Mesenteric fat pad (tissue), 1 donor: ENCODE measurements around the gene CDX1. TPM values are rescaled to one million over a fixed set of nuclear protein-coding genes. Genes with fewer than 3 reads are reported as not detected.

Experiments used
- DNase-seq: peaks from one replicate; pipeline ENCODE4 v3.0.0-alpha.2; 2020; ENCODE audit warnings: low spot score
- total RNA-seq: library from RNA; stranded (reverse); fragmentation: NEBNext Ultra II Directional; extraction: Animal tissue kit (Norgen Biotek cat#: 25700); gene quantifications from one replicate; pipeline ENCODE4 v1.2.1, GENCODE V29; 2021
- donor health status: DM: yes; HTN: yes; CAD: no.

The CDX1 gene
- total RNA-seq, 1 donor from 2014 or later, result 0.35 TPM

DNA sequence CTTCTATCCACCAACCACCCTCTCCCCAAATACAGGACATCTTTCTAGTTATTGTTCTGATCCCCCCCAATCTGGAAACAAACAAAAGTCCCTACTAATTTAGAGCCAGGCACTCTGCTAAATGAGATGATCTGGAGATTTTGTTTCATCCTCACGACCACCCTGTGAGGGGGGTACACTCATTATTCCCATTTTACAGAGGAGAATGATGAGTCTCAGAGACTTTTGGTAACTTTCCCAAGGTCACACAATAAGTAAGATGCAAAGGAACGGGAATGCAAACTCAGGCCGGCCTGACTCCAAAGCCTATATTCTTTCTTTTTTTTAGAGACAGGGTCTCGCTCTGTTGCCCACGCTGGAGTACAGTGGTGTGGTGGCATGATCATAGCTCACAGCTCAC, 20.3 kb upstream of the CDX1 start:
- DNase-seq, result no peak

DNA sequence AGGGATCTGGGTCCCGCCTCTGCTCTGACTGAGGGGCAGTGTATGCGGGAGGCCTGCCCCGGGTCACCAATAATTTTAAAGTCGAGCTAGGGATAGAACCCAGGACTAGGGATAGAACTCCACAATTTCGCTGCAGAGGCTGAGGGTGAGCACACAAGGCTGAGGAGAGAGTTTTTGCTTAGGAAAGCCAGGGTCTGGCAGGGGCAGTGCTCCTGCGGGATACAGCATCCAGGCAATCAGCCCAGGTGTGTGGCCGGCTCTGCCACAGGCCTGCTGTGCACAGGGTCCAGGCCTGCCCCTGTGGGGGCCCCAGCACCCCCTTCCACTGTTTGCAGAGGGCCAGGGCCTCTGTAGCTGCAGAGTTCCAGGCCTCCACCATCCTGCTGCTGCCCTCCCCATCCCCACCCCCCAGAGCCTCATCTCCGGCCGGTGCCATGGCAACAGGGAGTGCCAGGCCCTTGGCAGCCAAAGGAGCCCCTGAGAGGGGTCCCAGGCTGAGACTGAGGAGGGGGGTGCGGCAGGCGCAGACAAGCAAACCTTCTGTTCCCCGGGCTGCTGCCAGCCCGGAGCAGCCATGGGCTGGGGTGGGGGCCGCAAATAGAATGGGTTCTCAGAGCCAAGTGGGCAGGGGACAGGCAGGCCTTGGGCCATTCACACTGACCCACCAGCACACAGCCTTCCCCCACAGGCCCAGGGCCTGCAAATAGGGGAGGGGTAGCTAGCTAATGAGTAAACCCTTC, 19.5 kb upstream of the CDX1 start:
- DNase-seq, result no peak

DNA sequence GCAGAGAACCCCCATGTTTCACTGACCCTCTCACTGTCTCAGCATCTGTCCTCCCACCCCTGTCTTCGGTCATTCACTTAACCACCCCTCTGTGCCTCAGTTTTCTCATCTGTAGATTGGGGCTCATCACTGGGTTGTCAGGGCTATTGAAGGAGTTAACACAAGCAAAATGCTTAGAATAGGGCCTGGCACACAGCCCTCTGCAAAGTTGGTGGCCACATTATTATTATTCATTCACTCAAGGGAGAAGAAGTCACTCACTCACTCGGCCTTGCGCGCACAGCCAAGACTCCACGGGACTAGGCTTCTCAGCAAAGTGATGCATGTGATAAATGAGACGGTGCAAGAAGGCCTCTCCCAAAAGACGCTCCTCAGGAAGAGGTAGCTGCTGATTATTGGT, 18.9 kb upstream of the CDX1 start:
- no peak for DNase-seq

- no peak for DNase-seq
These were observed 18.3 kb upstream of the CDX1 start for GRCh38 chr5:150148117-150148927.

- DNase-seq, result no peak
These were observed 17.0 kb upstream of the CDX1 start for GRCh38 chr5:150149618-150150017.

- DNase-seq, result no peak
These were observed 13.7 kb upstream of the CDX1 start for GRCh38 chr5:150152636-150153462.

DNA sequence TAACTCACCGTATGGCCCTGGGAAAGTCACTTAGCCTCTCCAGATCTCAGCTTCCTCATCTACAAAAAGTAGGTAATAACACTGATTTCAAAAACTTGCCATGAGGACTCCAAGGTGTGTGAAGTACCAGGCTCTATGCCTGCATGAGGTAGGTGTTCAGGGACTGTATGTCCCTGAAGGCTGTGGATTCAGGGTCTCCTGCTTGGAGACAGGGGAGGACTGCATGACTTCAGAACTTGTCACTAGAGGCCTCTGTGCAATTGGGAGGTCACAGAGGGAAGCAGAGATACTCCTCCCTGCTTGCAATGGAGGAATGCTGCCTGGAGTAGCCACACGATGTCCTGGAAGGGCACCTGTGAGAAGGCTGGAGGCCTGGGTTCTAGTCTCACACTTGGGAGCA, 13.1 kb upstream of the CDX1 start:
- no peak for DNase-seq

GRCh38 chr5:150153957-150154617, 12.5 kb upstream of the CDX1 start:
- no peak for DNase-seq

DNA sequence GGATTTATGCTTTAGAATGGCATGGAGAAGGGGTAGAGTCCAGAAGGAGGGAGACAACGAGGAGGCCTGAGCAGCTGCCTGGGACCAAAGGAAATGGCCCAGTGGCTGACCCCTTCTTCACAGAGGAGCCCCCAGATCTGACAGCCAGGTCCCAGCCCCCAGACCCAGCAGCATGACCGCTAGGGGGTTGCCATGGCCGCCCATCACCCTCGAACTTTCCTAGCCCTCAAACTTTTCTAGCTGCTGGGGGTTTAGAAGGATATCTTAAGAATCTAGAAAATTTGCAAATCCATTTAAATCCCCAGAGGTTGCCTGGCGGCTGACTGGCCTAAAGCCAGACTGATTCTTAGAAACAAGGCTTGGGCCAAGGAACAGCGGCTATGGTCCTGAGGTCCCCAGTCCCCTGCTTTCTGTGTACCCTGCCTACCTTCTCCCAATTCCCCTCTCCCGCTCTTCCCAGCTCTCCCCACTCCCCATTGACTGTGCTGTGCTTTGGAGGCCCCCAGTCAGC, 11.9 kb upstream of the CDX1 start:
- no peak for DNase-seq

DNA sequence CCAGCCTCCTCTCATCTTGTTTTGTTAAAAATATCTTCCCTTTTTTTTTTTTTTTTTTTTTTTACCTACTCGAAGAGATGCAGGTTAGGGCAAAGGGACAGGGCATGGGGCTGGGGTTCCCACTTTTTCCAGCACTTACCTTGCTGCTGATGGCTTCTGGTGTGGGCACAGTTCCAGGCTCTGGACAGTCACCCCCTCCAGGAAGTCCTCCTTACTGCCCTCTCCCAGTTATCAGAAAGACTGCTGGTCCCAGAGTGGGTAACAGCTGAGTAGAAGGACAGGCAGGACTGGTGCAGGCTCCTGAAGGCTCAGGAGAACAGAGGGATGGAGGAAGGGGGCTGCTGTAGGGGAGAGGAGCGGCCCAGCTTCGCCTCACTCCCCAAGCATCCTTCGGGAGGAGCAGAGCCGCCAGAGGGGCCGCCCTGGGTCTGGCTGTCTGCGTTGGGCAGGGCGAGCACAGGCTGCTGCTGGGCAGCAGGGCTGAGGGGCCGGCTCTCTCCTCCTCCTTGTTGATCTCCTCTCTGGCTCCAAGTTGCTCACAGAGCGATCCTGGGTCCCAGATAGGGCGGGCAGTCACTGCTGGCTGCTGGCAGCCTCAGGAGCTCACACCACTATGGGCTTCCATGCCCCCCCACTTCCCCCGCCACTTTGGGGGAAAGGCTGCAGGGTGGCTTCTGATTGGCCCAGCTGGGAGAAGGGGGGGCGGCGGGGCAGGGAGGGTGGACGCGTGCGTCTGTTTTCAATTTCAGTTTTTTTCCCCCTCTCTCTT, 11.1 kb upstream of the CDX1 start, which contains the start of gene PDGFRB:
TSS of gene PDGFRB (minus strand) at position 588 of the 769 bp plus-strand sequence. CDS start 18,798 bp downstream, outside the sequence.
- peak; percentile 93 for DNase-seq

DNA sequence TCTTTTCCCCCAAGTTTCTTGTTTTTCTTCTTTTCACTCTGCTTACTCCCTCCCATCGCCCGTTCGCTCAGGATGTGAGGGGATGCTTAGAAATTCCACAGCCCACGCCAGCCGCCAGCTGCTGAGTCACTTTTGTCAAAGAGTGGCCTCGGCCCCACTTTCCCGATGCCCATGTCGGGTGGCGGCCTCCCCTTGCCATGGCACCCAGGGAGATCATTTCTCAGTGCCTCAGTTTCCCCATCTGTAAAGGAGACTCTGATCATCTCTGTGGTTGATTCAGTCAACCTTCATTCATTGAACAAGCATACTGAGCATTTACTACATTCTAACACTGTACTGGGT, 10.6 kb upstream of the CDX1 start:
- no peak for DNase-seq

DNA sequence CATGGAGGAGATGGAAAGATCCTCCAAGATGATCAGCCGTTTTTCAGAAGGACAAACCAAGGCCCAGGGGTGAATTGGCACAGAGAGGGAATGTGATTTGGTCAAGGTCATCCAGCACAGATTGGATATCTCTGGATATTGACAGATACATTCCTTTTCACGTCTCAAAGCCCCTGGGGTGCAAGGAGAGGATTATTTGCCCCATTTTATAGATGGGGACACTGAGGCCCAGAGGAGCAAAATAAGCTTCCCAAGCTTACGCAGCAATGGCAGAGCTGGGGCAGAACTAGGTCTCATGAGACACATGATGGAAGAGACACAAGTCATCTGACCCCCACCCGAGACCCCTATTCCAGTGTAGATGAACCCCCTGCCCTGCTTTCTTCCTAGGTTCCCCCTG, 10.0 kb upstream of the CDX1 start:
- DNase-seq, result no peak

GRCh38 chr5:150157168-150157567, 9.4 kb upstream of the CDX1 start:
- DNase-seq, result no peak

DNA sequence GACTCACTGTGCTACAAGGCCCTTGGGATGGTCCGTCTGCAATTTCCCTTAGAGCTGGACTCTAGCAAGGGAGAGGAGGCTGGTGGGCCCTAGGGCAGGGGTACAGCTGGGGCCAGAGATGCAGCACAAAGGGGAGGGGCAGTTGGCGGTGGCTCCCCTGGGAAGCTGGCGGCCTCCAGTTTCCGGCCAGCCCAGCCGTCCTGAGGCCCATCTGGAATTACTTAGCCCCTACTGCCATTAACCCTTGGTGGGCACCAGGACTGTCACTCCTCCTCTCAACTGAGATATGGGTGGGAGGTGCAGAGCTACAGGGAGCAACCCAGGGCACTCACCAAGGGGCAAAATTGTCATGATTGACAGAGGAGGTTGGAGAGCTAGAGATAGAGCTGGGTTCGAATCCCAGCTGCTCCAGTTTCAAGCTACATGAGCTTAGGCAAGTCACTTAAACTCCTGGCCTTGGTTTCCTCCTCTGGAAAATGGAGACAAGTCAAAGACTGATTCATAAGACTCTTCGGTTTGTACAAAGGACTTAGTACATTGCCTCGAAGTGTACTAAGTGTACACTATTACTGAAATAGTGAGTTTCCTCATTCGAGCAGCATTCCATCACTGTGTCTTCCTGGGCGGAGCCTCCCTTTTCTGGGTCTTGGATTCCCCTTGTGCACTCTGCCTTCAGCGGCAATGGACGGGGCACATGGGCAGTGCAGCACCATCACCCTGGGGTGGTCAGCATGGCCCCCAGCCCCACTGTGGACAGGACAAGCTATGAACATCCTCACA, 8.2 kb upstream of the CDX1 start:
- DNase-seq, result no peak

- DNase-seq, result no peak
These were observed 7.5 kb upstream of the CDX1 start for GRCh38 chr5:150159031-150159430.

- DNase-seq, result no peak
These were observed 6.8 kb upstream of the CDX1 start for GRCh38 chr5:150159741-150160179.

GRCh38 chr5:150160448-150161081, 6.0 kb upstream of the CDX1 start:
- no peak for DNase-seq

- no peak for DNase-seq
These were observed 5.1 kb upstream of the CDX1 start for GRCh38 chr5:150161242-150162141.
